Hematopoietic multipotent progenitor cell treated with erythropoietin and hydrocortisone succinate and interleukin-3 and kit ligand, for 6 days (in vitro differentiated cells): ENCODE measurements around the gene B3GNT3.

Experiments used
- DNase-seq: peaks from one replicate; pipeline ENCODE4 v3.0.0-alpha.2; 2015

The B3GNT3 gene, protein sequence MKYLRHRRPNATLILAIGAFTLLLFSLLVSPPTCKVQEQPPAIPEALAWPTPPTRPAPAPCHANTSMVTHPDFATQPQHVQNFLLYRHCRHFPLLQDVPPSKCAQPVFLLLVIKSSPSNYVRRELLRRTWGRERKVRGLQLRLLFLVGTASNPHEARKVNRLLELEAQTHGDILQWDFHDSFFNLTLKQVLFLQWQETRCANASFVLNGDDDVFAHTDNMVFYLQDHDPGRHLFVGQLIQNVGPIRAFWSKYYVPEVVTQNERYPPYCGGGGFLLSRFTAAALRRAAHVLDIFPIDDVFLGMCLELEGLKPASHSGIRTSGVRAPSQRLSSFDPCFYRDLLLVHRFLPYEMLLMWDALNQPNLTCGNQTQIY

DNA sequence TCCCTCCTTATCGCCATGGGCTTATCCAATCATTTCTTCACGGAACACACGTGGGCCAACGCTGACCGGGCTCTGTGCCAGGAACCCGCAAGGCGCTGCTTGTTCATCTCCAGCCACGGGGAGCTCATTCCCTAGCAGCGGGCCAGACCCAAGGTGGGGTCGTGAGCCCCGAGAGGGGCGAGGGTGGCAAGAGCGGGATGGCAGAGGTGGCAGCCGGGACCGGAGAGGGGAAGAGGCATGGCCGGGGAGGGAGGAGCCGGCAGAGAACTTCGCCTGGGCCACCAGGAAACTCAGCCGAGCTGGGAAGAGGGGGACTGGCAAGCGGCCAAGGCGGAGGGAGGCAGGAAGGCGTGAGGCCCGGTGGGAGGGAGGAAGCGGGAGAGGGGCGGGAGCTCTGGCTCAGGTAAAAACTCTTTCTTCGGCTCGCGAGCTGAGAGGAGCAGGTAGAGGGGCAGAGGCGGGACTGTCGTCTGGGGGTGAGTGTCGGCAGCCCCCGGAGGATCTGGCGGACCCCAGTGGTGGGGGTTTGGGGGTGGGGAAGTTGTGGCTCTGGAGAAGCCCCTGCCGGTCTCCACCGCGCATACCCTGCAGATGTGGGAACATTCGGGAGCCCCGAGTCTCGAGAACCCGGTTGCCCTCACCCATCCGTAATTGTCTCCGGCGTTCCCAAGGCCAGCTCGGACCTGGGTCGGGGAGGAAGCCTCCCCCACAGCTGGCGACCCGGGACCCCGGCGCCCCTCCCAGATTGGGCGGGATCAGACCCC, at the start of gene B3GNT3:
Gene B3GNT3, plus strand, starts transcription at position 408 of the 764 bp plus-strand sequence. CDS start 12,670 bp downstream, outside the sequence.
- peak; percentile 46 for DNase-seq

DNA sequence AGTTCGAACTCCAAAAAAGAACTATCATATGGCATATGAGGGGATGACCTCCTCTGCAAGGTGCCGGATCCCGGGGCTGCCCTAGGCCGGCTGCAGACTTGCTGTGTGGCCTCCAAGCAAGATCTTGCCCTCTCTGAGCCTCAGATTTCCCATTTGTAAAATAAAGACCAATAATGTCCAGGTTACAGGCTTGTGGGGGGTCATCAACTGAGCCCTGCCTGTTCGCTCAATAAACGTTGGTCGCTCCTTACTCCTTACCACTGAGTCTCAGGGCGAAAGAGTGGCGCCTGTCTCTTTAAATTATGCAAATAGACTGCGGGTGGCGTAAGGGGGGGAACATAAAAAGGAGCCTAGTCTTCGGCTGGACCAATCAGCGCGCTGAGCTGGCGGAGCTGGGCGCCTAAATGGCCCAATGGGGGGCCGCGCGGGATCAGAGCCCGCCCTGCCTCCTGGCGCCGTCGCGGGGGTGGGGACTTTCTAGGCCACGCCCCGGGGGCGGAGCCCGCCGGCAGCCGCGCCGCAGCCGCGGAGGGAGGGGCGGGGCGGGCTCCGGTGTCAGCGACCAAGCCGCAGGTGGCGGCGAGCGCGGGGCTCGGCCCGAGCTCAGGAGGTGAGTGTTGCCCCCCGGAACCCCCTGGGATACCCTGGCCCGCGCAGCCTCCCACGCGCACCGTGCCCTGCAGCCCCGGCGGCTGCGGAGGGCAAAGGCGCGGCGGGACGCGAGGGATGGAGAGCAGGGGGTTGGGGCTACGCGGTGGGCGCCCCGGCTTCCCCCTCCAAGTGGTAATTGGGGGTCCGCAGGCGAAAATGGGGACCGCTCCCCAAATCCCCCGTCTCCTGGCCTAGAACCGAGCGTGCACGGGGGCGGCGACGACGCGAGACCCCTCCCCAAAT, 47.5 kb upstream of the B3GNT3 start:
- peak; percentile 98 for DNase-seq

DNA sequence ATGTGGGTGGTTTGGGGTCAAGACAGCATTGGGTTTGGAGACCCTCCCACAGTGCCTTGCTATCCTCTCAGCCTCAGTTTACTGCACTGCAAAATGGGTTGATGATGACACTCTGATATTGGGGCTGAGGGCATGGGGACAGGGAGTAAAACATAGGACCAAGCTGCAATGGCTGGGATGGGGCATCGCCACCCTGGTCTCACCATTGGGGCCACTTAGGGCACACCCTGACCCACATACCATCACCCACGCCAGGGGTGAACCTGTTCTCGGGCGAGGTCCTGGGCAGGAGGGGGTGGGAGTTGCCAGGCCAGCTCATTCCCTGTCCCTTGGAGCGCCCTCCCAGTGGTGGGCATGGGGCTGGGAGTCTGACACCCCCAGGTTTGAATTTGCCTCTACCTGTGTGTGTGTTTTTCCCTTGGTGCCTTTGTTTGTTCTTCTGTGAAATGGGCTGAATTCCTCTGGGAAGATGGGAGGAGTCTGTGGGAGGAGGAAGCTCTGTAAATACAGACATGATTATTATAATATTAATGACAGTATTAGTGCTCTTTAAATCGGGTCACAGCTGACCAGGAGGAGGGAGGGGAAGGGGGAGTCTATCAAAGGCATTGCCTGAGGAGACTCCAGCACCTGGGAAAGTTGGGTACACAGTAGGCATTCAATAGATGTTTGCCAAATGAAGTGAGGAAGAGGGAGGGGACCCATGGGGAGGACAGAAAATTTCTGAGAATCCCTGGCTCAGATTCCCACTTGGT, 45.9 kb upstream of the B3GNT3 start:
- no peak for DNase-seq

DNA sequence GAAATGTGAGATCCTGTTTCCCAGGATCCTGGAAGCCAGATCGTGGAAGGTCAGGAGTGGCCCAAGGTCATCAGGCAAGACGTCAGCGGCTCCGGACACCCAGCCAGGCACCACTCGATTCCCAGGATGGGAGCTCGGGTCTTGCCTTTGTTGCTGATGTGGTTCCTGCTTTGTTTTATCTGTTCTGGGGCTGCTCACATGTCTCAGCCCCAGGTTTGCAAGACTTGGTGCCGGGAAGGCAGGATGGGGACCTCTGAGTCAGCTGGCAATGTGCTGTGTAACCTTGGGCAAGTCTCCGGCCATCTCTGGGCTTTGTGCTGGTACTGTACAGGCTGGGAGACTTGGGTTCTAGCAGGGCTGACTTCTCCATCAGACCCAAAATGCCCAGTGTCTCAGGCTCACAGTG, 45.0 kb upstream of the B3GNT3 start:
- DNase-seq = no peak

DNA sequence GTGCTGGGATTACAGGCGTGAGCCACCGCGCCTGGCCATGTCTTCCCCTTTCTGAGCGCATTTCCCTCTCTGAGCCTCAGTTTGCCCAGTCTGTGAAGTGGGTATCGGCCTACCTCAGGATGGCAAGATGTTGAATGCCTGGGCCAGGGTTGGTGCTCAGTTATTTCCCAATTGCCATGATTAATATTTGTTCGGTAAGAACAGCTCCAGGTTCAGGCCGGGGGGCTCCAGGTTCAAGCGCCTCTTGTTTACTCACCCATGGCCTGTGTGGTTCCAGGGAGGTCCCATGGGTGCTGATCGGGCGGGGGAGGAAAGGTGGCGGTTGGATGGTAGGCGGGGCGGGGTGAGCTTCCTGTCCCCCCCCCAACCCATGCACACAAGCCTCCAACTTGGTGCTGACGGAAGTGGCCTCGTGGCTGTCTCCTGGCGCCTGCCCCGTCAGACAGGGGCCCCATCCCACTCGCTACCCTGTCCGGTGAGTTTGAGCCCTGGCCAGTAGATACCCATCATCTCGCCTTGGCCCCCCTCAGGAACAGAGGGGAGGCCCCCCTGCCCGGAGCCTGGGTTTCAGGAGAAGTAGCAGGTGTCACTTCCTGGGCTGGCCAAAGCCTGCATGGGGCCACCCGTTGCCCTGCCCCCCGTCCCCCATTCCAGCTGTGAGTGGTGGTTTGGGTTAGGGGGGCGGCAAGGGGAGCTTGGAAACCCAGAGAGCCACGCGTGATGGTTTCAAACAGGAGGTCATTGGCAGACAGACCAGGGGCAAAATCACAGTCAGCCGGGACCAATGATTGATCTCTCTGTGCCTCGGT, 43.6 kb upstream of the B3GNT3 start, which contains the start of gene FCHO1:
Gene FCHO1, plus strand, starts transcription at position 375 of the 809 bp plus-strand sequence. CDS start 3,688 bp downstream, outside the sequence.
- peak; percentile 85 for DNase-seq

DNA sequence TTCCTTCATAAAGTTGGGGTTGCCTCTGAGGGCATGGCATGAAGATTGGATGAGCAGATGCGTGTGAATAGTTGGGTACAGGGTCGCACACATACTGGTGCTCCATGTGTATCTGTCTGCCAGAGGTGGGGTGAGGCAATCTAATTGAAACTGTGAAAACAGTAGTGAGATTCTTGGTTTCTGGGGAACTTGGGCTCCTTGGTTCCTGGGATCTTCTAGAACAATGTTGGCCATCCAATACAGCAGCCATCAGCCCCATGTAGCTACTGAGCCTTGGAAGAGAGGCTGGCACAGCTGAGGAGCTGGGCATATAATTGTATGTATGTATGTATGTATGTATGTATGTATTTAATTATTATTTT, 43.0 kb upstream of the B3GNT3 start:
- peak; percentile 38 for DNase-seq

DNA sequence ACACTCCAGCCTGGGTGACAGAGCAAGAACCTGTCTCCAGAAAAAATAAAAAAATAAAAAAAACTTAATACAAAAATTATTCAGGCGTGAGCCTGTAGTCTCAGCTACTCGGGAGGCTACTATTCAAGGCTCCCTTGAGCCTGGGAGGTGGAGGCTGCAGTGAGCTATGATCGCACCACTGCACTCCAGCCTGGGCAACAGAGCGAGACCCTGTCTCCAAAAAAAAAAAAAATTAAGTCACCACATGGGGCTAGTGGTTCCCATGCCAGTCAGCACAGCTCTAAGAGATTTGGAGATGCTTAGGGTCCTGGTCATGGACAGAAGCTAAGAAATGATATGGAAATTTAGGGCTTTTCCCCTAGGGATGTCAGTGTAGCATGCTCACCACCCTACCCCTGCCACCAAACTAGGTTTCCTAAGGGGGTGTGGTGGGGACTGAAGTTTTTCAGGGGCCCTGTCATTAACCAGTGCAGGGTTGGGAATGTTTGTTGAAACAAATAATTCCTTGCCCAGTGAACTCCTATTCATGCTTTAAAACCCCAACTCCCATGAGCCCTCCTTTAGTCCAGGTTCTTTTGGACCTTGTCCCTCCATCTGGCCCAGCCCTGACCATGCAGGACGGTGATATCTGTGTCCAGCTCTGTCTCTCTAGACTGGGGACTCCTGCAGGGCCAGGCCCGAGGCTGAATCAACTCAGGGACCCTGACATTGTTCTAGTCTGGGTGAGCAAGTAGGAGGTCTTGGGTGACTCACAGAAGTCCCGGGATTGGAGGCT, 41.9 kb upstream of the B3GNT3 start:
- no peak for DNase-seq

DNA sequence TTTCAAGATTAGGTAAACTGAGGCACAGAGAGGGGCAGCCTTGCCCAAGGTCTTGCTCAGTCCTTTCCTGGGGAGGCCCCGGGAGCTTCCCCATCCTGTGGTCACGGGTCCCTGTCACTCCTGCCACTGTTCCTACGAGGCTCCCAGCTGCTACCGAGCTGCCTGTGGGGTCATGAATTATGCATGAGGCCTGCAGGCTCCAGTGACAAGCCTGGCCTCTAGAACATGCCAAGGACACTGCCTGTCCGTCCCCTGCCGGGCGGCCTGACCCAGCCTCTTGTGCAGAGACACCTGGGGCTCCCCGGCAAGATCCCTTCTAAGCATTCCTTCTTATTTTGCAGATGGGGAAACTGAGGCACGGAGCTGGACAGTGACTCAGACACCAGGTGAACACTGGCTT, 41.0 kb upstream of the B3GNT3 start:
- no peak for DNase-seq

DNA sequence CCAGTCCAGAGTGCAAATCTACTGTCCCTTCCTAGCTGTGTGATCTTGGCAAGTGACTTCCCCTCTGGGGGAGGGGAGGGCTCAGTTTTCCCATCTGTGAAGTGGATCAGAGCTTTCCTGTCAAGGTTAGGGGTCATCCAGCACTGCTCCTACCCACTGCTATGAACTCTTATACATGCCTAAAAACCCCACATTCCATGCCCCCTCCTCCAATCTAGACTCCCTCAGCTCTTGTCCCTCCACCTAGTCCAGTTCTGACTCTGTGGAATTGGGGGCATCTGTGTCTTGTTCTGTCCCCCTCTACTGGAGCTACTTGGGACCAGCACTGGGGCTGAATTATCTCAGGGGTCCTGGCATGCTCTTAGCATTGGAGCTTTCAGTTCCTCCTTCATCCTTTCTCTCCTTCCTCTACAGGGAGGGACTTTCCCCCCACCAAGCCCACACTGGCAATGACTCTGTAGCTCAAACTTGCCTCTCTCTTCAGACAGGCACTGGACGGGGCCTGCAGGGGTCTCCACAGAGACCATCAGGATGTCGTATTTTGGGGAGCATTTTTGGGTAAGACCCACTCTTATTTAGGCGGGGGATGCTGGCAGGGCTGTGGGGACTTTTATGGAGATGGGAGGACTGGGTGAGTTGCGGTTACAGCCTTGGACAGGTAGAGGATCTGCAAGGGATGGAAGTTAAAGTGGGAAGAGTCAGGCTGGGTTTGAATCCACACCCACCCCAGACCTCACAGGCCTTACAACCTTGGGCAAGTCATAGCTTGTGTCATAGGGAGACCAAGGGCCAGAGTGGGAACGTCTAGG, 40.1 kb upstream of the B3GNT3 start:
- DNase-seq = no peak

DNA sequence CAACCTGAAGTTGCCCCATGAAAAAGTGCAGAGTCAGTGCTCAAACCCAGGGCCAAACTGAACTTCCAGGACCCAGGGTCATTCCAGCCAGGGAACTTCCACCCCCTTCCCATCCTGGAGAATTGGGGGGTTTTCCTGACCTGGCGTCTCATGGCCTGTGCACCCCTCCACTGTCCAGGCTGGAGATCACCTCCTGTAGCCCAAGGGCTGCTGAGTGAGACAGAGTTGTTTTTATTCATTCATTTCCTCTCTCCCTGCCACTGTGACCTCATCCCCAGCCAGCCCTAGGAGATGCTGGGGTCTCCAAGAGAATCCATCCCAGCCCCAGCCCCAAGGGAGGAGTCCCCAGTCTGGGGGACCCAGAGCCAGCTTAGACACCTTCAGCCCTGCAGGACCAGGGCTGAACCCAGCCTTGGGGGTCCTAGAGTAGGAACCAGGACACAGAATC, 39.5 kb upstream of the B3GNT3 start:
- no peak for DNase-seq

DNA sequence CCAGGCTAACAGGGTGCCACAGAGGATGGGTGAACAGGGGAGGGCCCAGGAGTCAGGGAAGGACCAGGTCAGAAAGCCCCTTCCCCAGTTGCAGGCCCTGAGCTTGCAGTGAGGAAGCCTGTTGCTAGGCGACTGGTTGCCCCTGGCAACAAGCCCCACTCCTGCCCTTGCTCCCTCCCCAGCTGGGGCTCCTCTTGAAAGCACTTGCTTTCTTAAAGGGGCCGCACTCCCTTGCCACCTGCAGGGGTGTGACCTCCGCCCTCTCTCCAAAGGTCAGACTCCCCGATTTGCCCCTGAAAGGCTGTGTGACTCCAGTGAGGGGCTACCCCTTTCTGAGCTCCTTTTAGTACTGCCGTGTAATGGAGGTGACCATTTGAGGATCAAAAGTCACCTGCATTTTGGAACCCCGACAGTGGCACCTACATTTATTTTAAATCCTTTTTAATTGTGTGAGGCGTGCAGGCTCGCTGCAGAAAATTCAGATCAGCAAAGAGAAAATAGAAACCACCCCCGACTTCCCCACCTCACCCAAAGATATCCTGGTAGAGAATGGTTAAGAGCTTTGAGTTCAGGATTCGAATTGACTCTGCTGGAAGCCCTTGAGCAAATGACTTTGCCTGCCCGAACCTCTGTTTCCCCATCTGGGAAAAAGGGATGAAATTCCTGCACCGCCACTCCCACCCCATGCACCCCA, 38.8 kb upstream of the B3GNT3 start:
- DNase-seq = peak; percentile 46

DNA sequence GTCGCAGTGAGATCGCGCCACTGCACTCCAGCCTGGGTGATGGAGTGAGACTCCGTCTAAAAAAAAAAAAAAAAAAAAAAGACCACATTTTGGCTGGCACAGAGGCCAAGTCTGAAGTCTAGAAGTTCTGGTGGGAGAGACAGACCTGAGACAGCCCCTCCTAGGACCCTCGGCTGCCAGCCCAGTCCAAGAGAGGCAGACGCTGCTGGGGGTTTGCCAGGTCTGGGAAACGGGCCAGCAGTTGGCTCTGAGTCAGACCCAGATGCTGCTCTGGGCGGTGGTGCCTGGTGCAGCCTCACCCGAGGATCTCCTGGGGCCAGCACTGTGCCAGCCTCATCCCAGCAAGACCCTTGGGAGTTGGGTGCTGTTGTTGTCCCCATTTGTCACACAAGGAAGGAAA, 37.8 kb upstream of the B3GNT3 start:
- DNase-seq = peak; percentile 69

DNA sequence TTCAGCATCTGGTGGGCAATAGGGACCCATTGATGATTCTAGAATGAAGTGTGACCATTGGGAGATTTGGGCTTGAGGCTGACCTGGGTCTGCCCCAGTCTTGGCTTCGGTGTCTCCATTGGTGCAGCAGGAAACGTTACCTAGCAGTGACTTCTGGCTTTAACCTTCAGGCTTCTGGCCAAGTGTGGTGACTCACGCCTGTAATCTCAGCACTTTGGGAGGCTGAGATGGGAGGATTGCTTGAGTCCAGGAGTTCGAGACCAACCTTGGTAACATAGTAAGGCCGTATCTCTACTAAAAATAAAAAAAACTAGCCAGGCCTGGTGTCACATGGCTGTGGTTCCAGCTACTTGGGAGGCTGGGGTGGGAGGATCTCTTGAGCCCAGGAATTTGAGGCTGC, 36.4 kb upstream of the B3GNT3 start:
- no peak for DNase-seq

DNA sequence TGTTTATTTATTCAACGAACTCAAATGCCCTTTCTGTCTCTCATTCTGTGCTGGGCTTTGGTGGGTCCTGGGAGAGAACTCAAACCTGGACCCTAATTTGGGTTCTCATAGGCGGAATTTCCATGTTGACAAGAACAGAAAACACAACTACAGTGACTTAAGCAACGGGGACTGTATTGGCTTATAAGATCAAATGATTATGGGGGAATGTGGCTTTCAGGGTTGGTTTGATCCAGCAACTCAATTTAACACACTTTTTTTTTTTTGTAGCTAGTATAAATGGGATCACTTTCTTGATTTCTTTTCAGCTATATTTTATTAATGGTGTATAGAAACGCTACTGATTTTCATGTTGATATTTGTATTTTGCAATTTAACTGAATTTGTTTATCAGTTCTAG, 33.8 kb upstream of the B3GNT3 start:
- no peak for DNase-seq

DNA sequence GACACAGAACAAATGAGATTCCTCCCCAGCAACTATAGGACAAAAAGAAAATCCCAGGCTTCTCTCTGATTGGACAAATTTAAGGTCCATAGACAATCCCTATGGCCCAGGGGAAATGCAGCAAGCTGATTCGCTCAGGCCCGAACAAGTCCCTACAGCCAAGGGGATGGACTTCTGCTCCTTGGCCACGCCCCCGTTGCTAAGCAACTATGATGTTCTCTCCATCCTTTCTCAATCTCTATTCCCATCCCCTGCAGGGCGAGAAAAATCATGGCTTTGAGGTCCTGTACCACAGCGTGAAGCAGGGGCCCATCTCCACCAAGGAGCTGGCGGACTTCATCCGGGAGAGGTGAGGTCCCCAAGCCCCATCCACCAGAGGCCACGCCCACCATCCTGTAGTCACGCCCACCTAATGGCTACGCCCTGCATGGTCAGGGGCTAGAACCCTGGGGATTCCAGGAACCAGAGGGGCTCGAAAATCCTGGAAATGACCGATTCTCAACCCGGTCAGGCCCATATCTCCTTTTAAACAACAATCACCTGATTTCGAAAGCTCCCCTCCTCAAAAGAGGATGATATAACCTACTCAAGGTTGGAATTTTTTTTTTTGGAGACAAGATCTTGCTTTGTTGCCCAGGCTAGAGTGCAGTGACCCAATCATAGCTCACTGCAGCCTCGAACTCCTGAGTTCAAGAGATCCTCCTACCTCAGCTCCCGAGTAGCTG, 32.3 kb upstream of the B3GNT3 start:
- peak; percentile 77 for DNase-seq

DNA sequence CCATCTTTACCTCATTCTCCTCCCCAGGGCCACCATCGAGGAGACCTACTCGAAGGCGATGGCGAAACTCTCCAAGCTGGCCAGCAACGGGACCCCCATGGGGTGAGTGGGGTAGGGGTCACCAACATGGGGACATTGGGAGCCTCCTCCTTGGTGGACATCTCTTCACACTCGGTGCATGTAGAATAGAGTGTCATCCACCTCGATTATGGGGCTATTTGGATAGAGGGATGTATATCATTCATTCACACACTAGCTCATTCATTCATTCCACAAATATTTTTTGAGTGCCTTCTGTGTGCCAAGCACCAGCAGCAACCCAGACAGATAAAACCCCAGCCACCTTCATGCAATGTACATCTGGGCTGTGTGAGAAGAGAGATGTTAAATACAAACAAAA, 30.6 kb upstream of the B3GNT3 start:
- DNase-seq = no peak

DNA sequence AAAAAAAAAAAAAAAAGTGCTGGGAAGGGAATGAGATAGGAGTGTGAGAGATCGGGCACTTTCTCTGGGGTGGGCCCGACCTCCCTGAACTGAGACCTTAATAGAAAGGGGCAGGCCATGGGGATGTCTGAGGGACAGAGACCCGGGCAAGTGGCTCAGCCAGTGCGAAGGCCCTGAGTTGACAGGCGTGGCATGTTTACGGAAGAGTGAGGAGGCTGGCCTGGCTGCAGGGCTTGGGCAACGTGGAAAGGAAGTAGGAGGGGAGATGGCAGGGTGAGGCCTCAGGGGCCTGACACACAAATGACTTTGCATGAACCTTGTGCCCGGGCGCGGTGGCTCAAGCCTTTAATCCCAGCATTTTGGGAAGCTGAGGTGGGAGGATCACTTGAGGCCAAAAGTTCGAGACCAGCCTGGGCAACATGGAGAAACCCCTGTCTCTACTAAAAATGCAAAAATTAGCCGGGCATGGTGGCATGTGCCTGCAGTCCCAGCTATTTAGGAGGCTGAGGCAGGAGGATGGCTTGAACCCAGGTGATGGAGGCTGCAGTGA, 29.8 kb upstream of the B3GNT3 start:
- peak; percentile 83 for DNase-seq

DNA sequence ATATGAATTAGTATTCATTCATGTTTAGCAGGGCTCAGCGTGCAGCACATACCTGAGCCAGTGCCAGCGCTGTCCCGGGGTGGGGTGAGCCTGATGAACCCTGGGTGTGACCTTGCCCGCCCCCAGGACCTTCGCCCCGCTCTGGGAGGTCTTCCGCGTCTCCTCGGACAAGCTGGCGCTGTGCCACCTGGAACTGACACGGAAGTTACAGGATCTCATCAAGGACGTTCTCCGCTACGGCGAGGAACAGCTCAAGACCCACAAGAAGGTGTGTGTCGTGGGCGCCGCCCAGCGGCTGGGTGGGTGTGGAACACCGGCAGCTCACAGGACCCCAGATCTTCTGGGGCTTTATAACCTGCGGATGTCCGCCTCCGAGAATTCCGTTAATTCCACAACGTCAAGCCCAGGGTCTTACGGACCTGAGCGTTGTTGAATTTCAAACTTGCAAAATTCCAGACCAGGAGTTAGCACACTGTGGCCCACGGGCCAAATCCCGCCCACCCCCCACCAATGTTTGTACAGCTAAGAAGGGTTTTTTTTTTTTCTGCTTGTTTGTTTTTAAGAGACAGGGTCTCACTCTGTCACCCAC, 28.3 kb upstream of the B3GNT3 start:
- peak; percentile 93 for DNase-seq
